GM23248 (cell line): ENCODE data around the gene WARS2.

ENCODE experiments used
- EZH2 ChIP-seq: fragments of 200-600 bp; sonication (generic); IDR thresholded peaks from 2 replicates; pipeline ENCODE4 v1.6.1; 2018; ENCODE audit warnings: antibody characterized with exemption, mild to moderate bottlenecking; ENCODE audit not compliant: insufficient read depth, poor library complexity, severe bottlenecking
- EZH2phosphoT487 ChIP-seq: fragments of 200-600 bp; sonication (generic); IDR thresholded peaks from 2 replicates; pipeline ENCODE4 v1.6.1; 2018; ENCODE audit warnings: antibody characterized with exemption, moderate library complexity, mild to moderate bottlenecking, low read depth; ENCODE audit not compliant: insufficient read depth

DNA sequence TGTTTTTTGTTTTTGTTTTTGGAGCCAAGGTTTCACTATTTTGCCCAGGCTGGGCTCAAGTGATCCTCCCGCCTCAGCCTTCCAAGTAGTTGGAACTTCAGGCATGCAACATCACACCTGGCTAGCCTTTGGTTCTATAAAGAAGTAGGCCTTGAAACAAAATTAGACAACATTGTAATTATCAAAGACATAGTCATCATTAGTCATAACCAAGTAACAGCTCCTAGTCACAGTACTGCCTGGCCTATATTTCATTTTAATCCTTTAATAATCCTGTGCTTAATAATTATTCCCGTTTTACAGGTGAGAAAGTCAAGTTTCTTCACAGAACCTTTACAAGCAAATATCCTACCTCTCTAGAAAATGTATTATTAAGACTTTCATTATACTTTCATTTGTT lies 100.0 kb downstream of the WARS2 start:
- no peak for TF ChIP-seq EZH2
- TF ChIP-seq EZH2phosphoT487, result no peak
